A549 (cell line): ENCODE measurements around the gene MARK2. TPM values are rescaled to one million over a fixed set of nuclear protein-coding genes. Genes with fewer than 3 reads are reported as not detected.

Experiments
- ATAC-seq, 2 experiments: fragments of 200-7000 bp in 1 of 2; fragments of >200 bp in 1 of 2; cut with Nextera tagmentation in 1 of 2; cut with Tn5 transposase in 1 of 2; 3 replicates each; pipeline versions ENCODE4 v1.8.0 to v1.9.1; 2018 to 2020; ENCODE audit warnings: mild to moderate bottlenecking in 1 of 2, moderate library complexity in 1 of 2
- CTCF ChIA-PET: fragments of 300-600 bp; sonication (Branson Sonifier 250); formaldehyde crosslinking; extraction: SDS; loops from one replicate; lab custom pipeline; 2021; ENCODE audit warnings: antibody characterized with exemption, inconsistent platforms; lab: Yijun Ruan, JAX
- POLR2A ChIA-PET: fragments of 350-600 bp; formaldehyde crosslinking; extraction: SDS; loops from one replicate; lab custom pipeline; 2021; ENCODE audit warnings: antibody characterized with exemption, inconsistent platforms; lab: Yijun Ruan, JAX
- DNase-seq, 2 experiments: peaks; one replicate each; pipeline versions ENCODE4 v3.0.0 to v3.0.0-alpha.2; 2011 to 2016; ENCODE audit warnings: low read depth in 1 of 2, low spot score in 1 of 2
- FAIRE-seq: peaks from 2 replicates; lab custom pipeline; 2011; peaks lifted over from hg19 to GRCh38; lab: Jason Lieb, UNC
- H3K27ac ChIP-seq, 2 experiments: fragments of >200 bp; sonication (Bioruptor Twin); formaldehyde crosslinking; 3 replicates each; pipeline ENCODE4 v1.5.1; 2016 to 2017
- H3K4me1 ChIP-seq: fragments of >200 bp; sonication (Bioruptor Twin); formaldehyde crosslinking; 3 replicates; pipeline ENCODE4 v1.6.1; 2016
- H3K4me2 ChIP-seq: fragments of >200 bp; sonication (Bioruptor Twin); formaldehyde crosslinking; 3 replicates; pipeline ENCODE4 v1.6.1; 2016
- H3K4me3 ChIP-seq: fragments of >200 bp; sonication (Bioruptor Twin); formaldehyde crosslinking; 3 replicates; pipeline ENCODE4 v1.5.1; 2016
- H3K9me3 ChIP-seq: fragments of >200 bp; sonication (Bioruptor Twin); formaldehyde crosslinking; 3 replicates; pipeline ENCODE4 v1.6.1; 2016
- ATOH8 ChIP-seq: fragments of 250-450 bp; sonication (Bioruptor Pico); IDR thresholded peaks from 2 replicates; pipeline ENCODE4 v1.5.0; 2020; ENCODE audit warnings: low read depth, mild to moderate bottlenecking, moderate library complexity
- BHLHE40 ChIP-seq: IDR thresholded peaks from 2 replicates; pipeline ENCODE4 v1.6.1; 2012; ENCODE audit warnings: low read depth, low read length, inconsistent platforms
- CEBPB ChIP-seq, 2 experiments: fragments of >200 bp in 1 of 2; sonication (Bioruptor Twin) in 1 of 2; formaldehyde crosslinking in 1 of 2; IDR thresholded peaks; 2 replicates each; pipeline ENCODE4 v1.6.1; 2012 to 2016
- CHD4 ChIP-seq: fragments of 200-600 bp; sonication (generic); IDR thresholded peaks from 2 replicates; pipeline ENCODE4 v1.6.1; 2016; ENCODE audit warnings: antibody characterized with exemption, mild to moderate bottlenecking, borderline replicate concordance
- CTCF ChIP-seq: fragments of >200 bp; sonication (Bioruptor Twin); formaldehyde crosslinking; IDR thresholded peaks from 3 replicates; pipeline ENCODE4 v1.5.1; 2016
- E2F6 ChIP-seq: IDR thresholded peaks from 2 replicates; pipeline ENCODE4 v1.6.1; 2012; ENCODE audit warnings: low read depth, borderline replicate concordance
- EHMT2 ChIP-seq: fragments of 200-600 bp; sonication (generic); IDR thresholded peaks from 2 replicates; pipeline ENCODE4 v1.6.1; 2016; ENCODE audit warnings: antibody characterized with exemption, low read depth, mild to moderate bottlenecking, moderate library complexity
- ELK1 ChIP-seq: fragments of 150-350 bp; IDR thresholded peaks from 2 replicates; pipeline ENCODE4 v1.6.1; 2014; ENCODE audit warnings: low read depth, mild to moderate bottlenecking, low read length
- EP300 ChIP-seq, 2 experiments: fragments of >200 bp; sonication (Bioruptor Twin); formaldehyde crosslinking; IDR thresholded peaks; 2 replicates in 1 of 2; 3 replicates in 1 of 2; pipeline ENCODE4 v1.6.1; 2016 to 2017
- ESRRA ChIP-seq: fragments of 150-350 bp; IDR thresholded peaks from 2 replicates; pipeline ENCODE4 v1.6.1; 2014; ENCODE audit warnings: mild to moderate bottlenecking, low read length, borderline replicate concordance
- FOSL2 ChIP-seq, 2 experiments: fragments of 450-650 bp in 1 of 2; fragments of >200 bp in 1 of 2; sonication (Bioruptor Twin) in 1 of 2; formaldehyde crosslinking; IDR thresholded peaks; 2 replicates each; pipeline versions ENCODE4 v1.5.0 to v1.6.1; 2016 to 2020; ENCODE audit warnings: mild to moderate bottlenecking in 1 of 2, moderate library complexity in 1 of 2
- FOXS1 ChIP-seq: fragments of 250-450 bp; sonication (Bioruptor Pico); IDR thresholded peaks from 2 replicates; pipeline ENCODE4 v1.5.0; 2020; ENCODE audit warnings: mild to moderate bottlenecking, moderate library complexity
- HMGXB4 ChIP-seq: fragments of 250-450 bp; sonication (Bioruptor Pico); IDR thresholded peaks from 2 replicates; pipeline ENCODE4 v1.5.0; 2021; ENCODE audit warnings: mild to moderate bottlenecking, moderate library complexity, borderline replicate concordance
- HOXA7 ChIP-seq: fragments of 250-450 bp; sonication (Bioruptor Pico); IDR thresholded peaks from 2 replicates; pipeline ENCODE4 v1.5.0; 2020; ENCODE audit warnings: mild to moderate bottlenecking, moderate library complexity
- KDM1A ChIP-seq: fragments of 200-600 bp; sonication (generic); IDR thresholded peaks from 2 replicates; pipeline ENCODE4 v1.6.1; 2016; ENCODE audit warnings: low read depth, mild to moderate bottlenecking
- MAFK ChIP-seq: fragments of 450-650 bp; IDR thresholded peaks from 2 replicates; pipeline ENCODE4 v1.6.1; 2014; ENCODE audit not compliant: partially characterized antibody
- MYC ChIP-seq: IDR thresholded peaks from 2 replicates; pipeline ENCODE4 v1.6.1; 2012; ENCODE audit warnings: mild to moderate bottlenecking, inconsistent platforms, low read length, improper control_type of control experiment, borderline replicate concordance
- NFE2L2 ChIP-seq: fragments of 150-350 bp; conservative IDR thresholded peaks from 2 replicates; pipeline ENCODE4 v1.6.1; 2014; ENCODE audit warnings: low read length
- NPAS2 ChIP-seq: fragments of 250-450 bp; sonication (Bioruptor Pico); IDR thresholded peaks from 2 replicates; pipeline ENCODE4 v1.8.0; 2022; ENCODE audit warnings: mild to moderate bottlenecking, moderate library complexity, borderline replicate concordance
- NR3C1 ChIP-seq: fragments of >200 bp; sonication (Bioruptor Twin); formaldehyde crosslinking; IDR thresholded peaks from 3 replicates; pipeline ENCODE4 v1.6.1; 2017
- PHF8 ChIP-seq: fragments of 200-600 bp; sonication (generic); IDR thresholded peaks from 2 replicates; pipeline ENCODE4 v1.6.1; 2016; ENCODE audit warnings: low read depth, mild to moderate bottlenecking, antibody characterized with exemption, moderate library complexity, borderline replicate concordance
- REST ChIP-seq: fragments of 200-600 bp; sonication (generic); IDR thresholded peaks from 2 replicates; pipeline ENCODE4 v1.6.1; 2016; ENCODE audit warnings: antibody characterized with exemption, mild to moderate bottlenecking, moderate library complexity
- SMC3 ChIP-seq: fragments of >200 bp; sonication (Bioruptor Twin); formaldehyde crosslinking; IDR thresholded peaks from 3 replicates; pipeline ENCODE4 v1.6.1; 2018; ENCODE audit warnings: inconsistent platforms
- USF2 ChIP-seq: fragments of 450-650 bp; IDR thresholded peaks from 2 replicates; pipeline ENCODE4 v1.6.1; 2014; ENCODE audit warnings: antibody characterized with exemption
- WGBS: methylation state at CpG from one replicate; pipeline ENCODE4 v1.1.6; 2017; ENCODE audit errors: missing lambda C conversion rate; 5-methylcytosine and 5-hydroxymethylcytosine counted together
- polyA plus RNA-seq, 4 experiments: library from polyadenylated mRNA; depleted of rRNA in 3 of 4; stranded (reverse); fragments of >200 nt; fragmentation: RNase III in 1 of 4; extraction: RNeasy Plus Mini Kit Qiagen cat#74134 plus additional on column Dnase treatment in 1 of 4; gene quantifications; 2 replicates in 3 of 4; 3 replicates in 1 of 4; pipeline ENCODE4 v1.2.3, GENCODE V29; 2011 to 2017

MARK2 gene
- polyA plus RNA-seq, 2 of the 4 experiments (the other 2 are of a cell fraction) = 20.2 to 28.4 TPM

- TF ChIP-seq NFE2L2 (no peak), HOXA7 (CRISPR knock-in tag) (no peak), EHMT2 (no peak), E2F6 (no peak), KDM1A (no peak), MAFK (no peak)
These were observed 15.8 kb downstream of the MARK2 start (continued) for GRCh38 chr11:63854696-63855095.

- POLR2A ChIA-PET = interaction anchor here (1.5 kb wide), 1 partner anchor 17 kb away, joined by 3 read pairs; no protein-coding TSS in a partner anchor
- Histone ChIP-seq H3K4me3 (no peak overlapping the region), H3K4me2 (no peak overlapping the region), H3K27ac (no peak overlapping the region; a peak in 1 of 6 replicates), H3K9me3 (no peaks in the 10 kb centered on the region)
- ATAC-seq = no peak
- no peak for DNase-seq
- WGBS = 96% methylated on average over 2 of the region's 2 CpGs
- CTCF ChIA-PET = interaction anchor here (0.6 to 2.3 kb wide), 5 partner anchors 18 to 593 kb away, joined by 3 to 12 read pairs (median 4); partner anchors contain the start of gene MARK2
- FAIRE-seq = no peak
- TF ChIP-seq CTCF (no peak), NPAS2 (CRISPR knock-in tag) (no peak), SMC3 (no peak), EP300 (IDR thresholded peaks at IDR 0.05) (no peak), ELK1 (no peak), ATOH8 (CRISPR knock-in tag) (no peak), MYC (no peak), FOXS1 (CRISPR knock-in tag) (no peak), NR3C1 (no peak), PHF8 (no peak), REST (no peak), FOSL2 (IDR thresholded peaks at IDR 0.05) (no peak), FOSL2 (CRISPR knock-in tag; IDR thresholded peaks at IDR 0.05) (no peak), CHD4 (no peak), ESRRA (no peak), USF2 (no peak), CEBPB (IDR thresholded peaks at IDR 0.05) (no peak), HMGXB4 (CRISPR knock-in tag) (no peak), BHLHE40 (no peak)
- TF ChIP-seq, all 56 proteins: peak for 0
- peaks cover 34% of the 10 kb centered on the region for H3K4me1 ChIP-seq
These were observed 17.1 kb downstream of the MARK2 start for GRCh38 chr11:63855975-63856374.
